Left cardiac atrium (tissue), 4 donors: ENCODE data around the gene OSBPL1A. TPM values are rescaled to one million over a fixed set of nuclear protein-coding genes. Genes with fewer than 3 reads are reported as not detected.

Source experiments
- ATAC-seq, 2 donors: fragments of 200-7000 bp; cut with Tn5 transposase; one replicate each; pipeline ENCODE4 v1.9.1; 2020; ENCODE audit warnings: mild to moderate bottlenecking in 2 of 2, moderate library complexity in 2 of 2
- DNase-seq: peaks from one replicate; pipeline ENCODE4 v3.0.0-alpha.2; 2020
- intact Hi-C, 2 donors: fragments of 100-400 bp; cut with DNase I; formaldehyde crosslinking; loops; one replicate each; pipeline versions ENCODE4 v1.14.1 to v1.15.1; 2022 to 2023
- total RNA-seq, 2 donors: library from RNA; stranded (reverse); fragmentation: NEBNext Ultra II Directional; extraction: Animal tissue kit (Norgen Biotek cat#: 25700); gene quantifications; one replicate each; pipeline ENCODE4 v1.2.1, GENCODE V29; 2021
- donor health status: DM: no; HTN: yes; CAD: no.
- donor health status: DM: no; HTN: yes; CAD: no; lungs with severe emphysema.
- donor health status: DM: yes; HTN: yes; CAD: no.
- donor health status: Dilated cardiomyopathy.

OSBPL1A gene
- total RNA-seq, 2 donors from 2014 or later: 68.8 to 74.4 TPM

GRCh38 chr18:24274837-24275236, 122.8 kb downstream of the OSBPL1A start:
- ATAC-seq (no peak), DNase-seq (peak; percentile 41)
- intact Hi-C loops: loop anchor here (2.0 to 10.0 kb wide), 3 partner anchors 43 to 98 kb away; no protein-coding TSS in a partner anchor

- no peak for DNase-seq
- intact Hi-C loops: loop anchor here (5.0 to 10.0 kb wide), 2 partner anchors 41 to 51 kb away; no protein-coding TSS in a partner anchor
These were observed 124.0 kb downstream of the OSBPL1A start for GRCh38 chr18:24273596-24273995.

DNA sequence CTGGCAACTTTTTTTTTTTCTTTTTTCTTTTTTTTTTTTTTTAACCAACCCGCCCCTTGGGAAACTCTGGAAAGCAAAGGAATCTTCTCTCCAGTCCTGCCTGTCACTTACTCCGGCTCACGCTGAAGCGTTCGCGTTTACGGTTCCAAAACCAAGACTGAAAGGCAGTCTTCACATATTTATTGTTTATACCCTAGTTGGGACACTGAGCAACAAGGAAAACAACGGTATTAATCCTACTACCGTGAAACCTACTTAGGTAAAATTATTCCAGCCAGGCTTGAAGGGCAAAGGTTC, 125.4 kb downstream of the OSBPL1A start:
- no peak for ATAC-seq
- intact Hi-C loops: loop anchor here (5.0 to 10.0 kb wide), 2 partner anchors 40 to 53 kb away; no protein-coding TSS in a partner anchor

More at GRCh38 chr18:24273596-24273995, 124.0 kb downstream of the OSBPL1A start:
- ATAC-seq: no peak

GRCh38 chr18:24271381-24272228, 126.0 kb downstream of the OSBPL1A start:
- intact Hi-C loops: loop anchor here (5.0 to 10.0 kb wide), 2 partner anchors 39 to 53 kb away; no protein-coding TSS in a partner anchor
- ATAC-seq (peak; percentile 89 to 91), DNase-seq (peak; percentile 77)

More for the DNA sequence above, 125.4 kb downstream of the OSBPL1A start:
- no peak for DNase-seq

- DNase-seq: no peak
- intact Hi-C loops: loop anchor here (5.0 to 10.0 kb wide), 2 partner anchors 39 to 54 kb away; no protein-coding TSS in a partner anchor
- ATAC-seq: peak; percentile 45 to 60
These were observed 126.7 kb downstream of the OSBPL1A start for GRCh38 chr18:24270937-24271380.

GRCh38 chr18:24270358-24270936, 127.2 kb downstream of the OSBPL1A start:
- intact Hi-C loops: loop anchor here (5.0 to 10.0 kb wide), 2 partner anchors 38 to 54 kb away; no protein-coding TSS in a partner anchor
- DNase-seq (no peak), ATAC-seq (no peak)

- ATAC-seq: no peak
- no peak for DNase-seq
- intact Hi-C loops: loop anchor here in 1 of 2 donors (10.0 kb wide), 1 partner anchor 94 kb away; no protein-coding TSS in a partner anchor
These were observed 128.7 kb downstream of the OSBPL1A start for GRCh38 chr18:24268784-24269550.

DNA sequence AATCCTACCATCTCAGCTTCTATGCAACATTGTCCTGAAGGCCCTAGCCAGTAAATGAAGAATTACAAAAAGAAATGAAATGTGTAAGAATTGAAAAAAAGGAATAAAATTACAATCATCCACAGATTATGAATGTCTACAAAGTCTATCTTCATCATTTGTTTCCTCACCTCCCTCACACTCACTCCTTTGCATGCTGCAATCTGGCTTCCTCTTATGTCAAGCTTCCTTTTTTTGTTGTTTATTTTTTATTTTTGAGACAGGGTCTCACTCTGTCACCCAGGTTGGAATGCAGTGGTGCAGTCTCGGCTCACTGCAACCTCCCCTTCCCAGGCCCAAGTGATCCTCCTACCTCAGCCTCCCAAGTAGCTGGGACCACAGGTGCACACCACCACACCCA, 129.7 kb downstream of the OSBPL1A start:
- ATAC-seq (no peak), DNase-seq (no peak)
- intact Hi-C loops: loop anchor here in 1 of 2 donors (10.0 kb wide), 1 partner anchor 93 kb away; no protein-coding TSS in a partner anchor

GRCh38 chr18:24266131-24266530, 131.5 kb downstream of the OSBPL1A start:
- intact Hi-C loops: loop anchor here in 1 of 2 donors (10.0 kb wide), 1 partner anchor 91 kb away; no protein-coding TSS in a partner anchor
- DNase-seq: no peak
- no peak for ATAC-seq

DNA sequence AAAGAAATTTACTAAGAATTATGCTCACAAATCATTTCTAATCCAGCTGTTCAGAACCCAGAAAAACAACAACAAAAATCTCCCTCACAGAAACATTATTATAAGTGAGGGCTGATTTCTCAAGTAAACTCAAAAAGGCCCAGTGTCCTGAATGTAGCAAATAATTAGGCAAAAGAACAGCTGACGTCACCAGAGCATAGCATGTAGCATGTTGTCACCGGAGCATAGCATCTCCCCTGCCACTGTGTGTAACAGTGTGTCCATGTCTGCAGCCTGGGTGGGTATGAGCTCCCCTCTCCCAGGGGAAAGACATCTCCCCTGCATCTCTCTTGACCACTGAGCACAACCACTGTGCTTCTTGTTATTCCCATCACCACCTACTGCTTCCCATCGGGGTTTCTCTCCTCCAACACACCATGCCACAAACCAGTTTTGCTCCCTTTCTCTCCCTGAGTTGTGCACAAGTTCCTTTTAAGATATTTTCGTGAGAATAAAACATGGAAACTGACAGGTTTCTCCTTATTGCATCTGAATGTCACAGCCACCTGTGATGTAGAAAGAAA, 132.0 kb downstream of the OSBPL1A start:
- DNase-seq (no peak), ATAC-seq (no peak)
- intact Hi-C loops: loop anchor here in 1 of 2 donors (10.0 kb wide), 1 partner anchor 91 kb away; no protein-coding TSS in a partner anchor

- intact Hi-C loops: loop anchor here in 1 of 2 donors (10.0 kb wide), 1 partner anchor 88 kb away; no protein-coding TSS in a partner anchor
- no peak for ATAC-seq
- DNase-seq: no peak
These were observed 134.6 kb downstream of the OSBPL1A start for GRCh38 chr18:24263050-24263449.

- no peak for ATAC-seq
- intact Hi-C loops: loop anchor here in 1 of 2 donors (10.0 kb wide), 1 partner anchor 87 kb away; no protein-coding TSS in a partner anchor
- DNase-seq: no peak
These were observed 135.5 kb downstream of the OSBPL1A start for GRCh38 chr18:24262087-24262486.

GRCh38 chr18:24259869-24260641, 137.6 kb downstream of the OSBPL1A start:
- DNase-seq (no peak), ATAC-seq (no peak)
- intact Hi-C loops: loop anchor here in 1 of 2 donors (10.0 kb wide), 1 partner anchor 85 kb away; no protein-coding TSS in a partner anchor

- intact Hi-C loops: no loop called here
- DNase-seq: no peak
- ATAC-seq: no peak
These were observed 143.6 kb downstream of the OSBPL1A start for GRCh38 chr18:24254071-24254470.

DNA sequence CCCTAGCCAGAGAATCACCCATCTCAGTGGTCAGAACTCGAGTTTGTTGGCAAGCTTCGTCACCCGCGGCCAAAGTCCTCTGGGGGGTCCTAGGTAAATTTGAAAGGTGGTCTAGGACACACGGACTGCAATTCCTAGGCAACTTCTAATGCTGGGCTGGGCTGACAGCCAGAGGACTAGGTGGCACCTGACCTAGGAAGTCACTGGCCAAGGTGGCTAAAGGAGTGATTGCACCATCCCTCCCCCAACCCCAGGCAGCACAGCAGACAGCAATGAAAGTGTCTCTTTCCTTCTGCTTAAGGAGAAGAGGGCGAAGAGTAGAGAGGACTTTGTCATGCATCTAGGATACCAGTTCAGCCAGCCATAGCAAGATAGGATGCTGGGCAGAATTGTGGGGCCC, 147.9 kb downstream of the OSBPL1A start:
- intact Hi-C loops: no loop called here
- no peak for ATAC-seq
- DNase-seq: no peak

GRCh38 chr18:24248359-24248758, 149.3 kb downstream of the OSBPL1A start:
- ATAC-seq: peak; percentile 42 to 57
- no peak for DNase-seq
- intact Hi-C loops: no loop called here

- DNase-seq (no peak), ATAC-seq (no peak)
These were observed 151.5 kb downstream of the OSBPL1A start for GRCh38 chr18:24246143-24246542.

GRCh38 chr18:24244698-24245097, 152.9 kb downstream of the OSBPL1A start:
- no peak for ATAC-seq
- no peak for DNase-seq
- intact Hi-C loops: no loop called here

More at GRCh38 chr18:24246143-24246542, 151.5 kb downstream of the OSBPL1A start:
- intact Hi-C loops: no loop called here
